HepG2 (cell line): Measurements from ENCODE around the gene SEMA6B. TPM values are rescaled to one million over a fixed set of nuclear protein-coding genes. Genes with fewer than 3 reads are reported as not detected.

Experiments used
- ATAC-seq: fragments of 200-7000 bp; cut with Tn5 transposase; 3 replicates; pipeline ENCODE4 v1.9.1; 2020; ENCODE audit warnings: mild to moderate bottlenecking, moderate library complexity
- BruUV-seq: library from RNA; stranded (reverse); fragments of 400-500 nt; replicated peaks from 2 replicates; lab custom pipeline; 2021; lab: Mats Ljungman, UMichigan
- CTCF ChIA-PET: fragments of 300-600 bp; formaldehyde crosslinking; extraction: SDS; loops from one replicate; lab custom pipeline; 2021; ENCODE audit warnings: low total read pairs, inconsistent platforms, low intra/inter-chr PET ratio; lab: Yijun Ruan, JAX
- POLR2A ChIA-PET: fragments of 350-600 bp; sonication (Branson Sonifier 250); formaldehyde crosslinking; loops from one replicate; lab custom pipeline; 2020; ENCODE audit warnings: antibody characterized with exemption, inconsistent platforms; lab: Yijun Ruan, JAX
- DNase-seq: peaks from one replicate; pipeline ENCODE4 v3.0.0-alpha.2; 2015; ENCODE audit warnings: low spot score
- FAIRE-seq: peaks from 3 replicates; lab custom pipeline; 2011; peaks lifted over from hg19 to GRCh38; lab: Jason Lieb, UNC
- H2AFZ ChIP-seq: one replicate; pipeline ENCODE4 v1.6.1; 2011; ENCODE audit warnings: low read length, inconsistent platforms
- H3K27ac ChIP-seq: fragments of 300-600 bp; 3 replicates; pipeline ENCODE4 v1.8.0; 2011; ENCODE audit warnings: mixed run types, mild to moderate bottlenecking, mixed read lengths, low read length, inconsistent platforms; ENCODE audit not compliant: insufficient read depth; ENCODE audit errors: extremely low read length
- H3K27me3 ChIP-seq, 2 experiments: fragments of 200-600 bp in 1 of 2; 2 replicates in 1 of 2; 3 replicates in 1 of 2; pipeline versions ENCODE4 v1.6.0 to v1.8.0; 2011; ENCODE audit warnings: low read length in 2 of 2, mild to moderate bottlenecking in 2 of 2, moderate library complexity in 2 of 2, inconsistent platforms in 1 of 2; ENCODE audit not compliant: insufficient read depth in 2 of 2, control insufficient read depth in 1 of 2
- H3K36me3 ChIP-seq, 2 experiments: fragments of 200-600 bp in 1 of 2; replicated peaks in 1 of 2; 2 replicates in 1 of 2; 3 replicates in 1 of 2; pipeline versions ENCODE4 v1.5.1 to v1.8.0; 2011; ENCODE audit warnings: low read length in 2 of 2, inconsistent platforms in 1 of 2; ENCODE audit not compliant: insufficient read depth in 2 of 2, control insufficient read depth in 1 of 2
- H3K4me1 ChIP-seq: 2 replicates; pipeline ENCODE4 v1.5.1; 2012; ENCODE audit warnings: low read length, inconsistent platforms; ENCODE audit not compliant: insufficient read depth
- H3K4me2 ChIP-seq: 2 replicates; pipeline ENCODE4 v1.6.0; 2011; ENCODE audit warnings: low read depth, low read length, inconsistent platforms
- H3K4me3 ChIP-seq, 3 experiments: fragments of 200-600 bp in 1 of 3; sonication (generic), shearing (Covaris generic) in 1 of 3; replicated peaks in 1 of 3; 2 replicates each; pipeline ENCODE4 v1.5.1; 2011 to 2016; ENCODE audit warnings: low read length in 3 of 3, inconsistent platforms in 2 of 3, low read depth in 2 of 3, mild to moderate bottlenecking in 2 of 3, control low read depth in 1 of 3, mixed read lengths in 1 of 3; ENCODE audit not compliant: insufficient read depth in 1 of 3
- H3K79me2 ChIP-seq: one replicate; pipeline ENCODE4 v1.6.1; 2011; ENCODE audit warnings: low read length, inconsistent platforms; ENCODE audit not compliant: insufficient read depth
- H3K9ac ChIP-seq: 2 replicates; pipeline ENCODE4 v1.6.0; 2011; ENCODE audit warnings: mild to moderate bottlenecking, low read depth, low read length, inconsistent platforms; ENCODE audit not compliant: insufficient read depth
- H3K9me3 ChIP-seq: 2 replicates; pipeline ENCODE4 v1.5.1; 2012; ENCODE audit warnings: mild to moderate bottlenecking, low read length
- H4K20me1 ChIP-seq: 2 replicates; pipeline ENCODE4 v1.6.0; 2011; ENCODE audit warnings: inconsistent platforms, mild to moderate bottlenecking, low read length, moderate library complexity; ENCODE audit not compliant: insufficient read depth
- ARID4A ChIP-seq: sonication (generic); formaldehyde crosslinking; IDR thresholded peaks from 2 replicates; pipeline ENCODE4 v1.5.0; 2020; ENCODE audit warnings: mild to moderate bottlenecking, missing genetic modification reagents, borderline replicate concordance
- ATF2 ChIP-seq: sonication (generic); formaldehyde crosslinking; IDR thresholded peaks from 2 replicates; pipeline ENCODE4 v1.4.0; 2020; ENCODE audit warnings: missing genetic modification reagents
- GABPB1 ChIP-seq: IDR thresholded peaks from 2 replicates; pipeline ENCODE4 v1.6.1; 2016; ENCODE audit warnings: mild to moderate bottlenecking, missing genetic modification reagents, moderate library complexity, missing compliant biosample characterization
- GATA4 ChIP-seq: sonication (generic); IDR thresholded peaks from 2 replicates; pipeline ENCODE4 v1.6.1; 2016; ENCODE audit warnings: antibody characterized with exemption, low read depth, borderline replicate concordance
- HDAC1 ChIP-seq: sonication (generic); formaldehyde crosslinking; IDR thresholded peaks from 2 replicates; pipeline ENCODE4 v1.5.1; 2020; ENCODE audit warnings: mild to moderate bottlenecking, missing genetic modification reagents
- HMG20B ChIP-seq: conservative IDR thresholded peaks from 2 replicates; pipeline ENCODE4 v1.6.1; 2016; ENCODE audit warnings: missing genetic modification reagents, missing compliant biosample characterization
- HNRNPH1 ChIP-seq: fragments of 200-400 bp; formaldehyde crosslinking; optimal IDR thresholded peaks from 2 replicates; pipeline ENCODE3; 2017; ENCODE audit warnings: mild to moderate bottlenecking, low read depth, low read length
- MAFK ChIP-seq, 2 experiments: IDR thresholded peaks in 1 of 2; conservative IDR thresholded peaks in 1 of 2; 2 replicates each; pipeline ENCODE4 v1.6.1; 2011; ENCODE audit warnings: improper control_type of control experiment in 2 of 2, low read length in 2 of 2
- NCOR1 ChIP-seq: fragments of 200-600 bp; sonication (generic); IDR thresholded peaks from 2 replicates; pipeline ENCODE4 v1.7.0; 2017; ENCODE audit warnings: antibody characterized with exemption, low read length, borderline replicate concordance
- POLR2AphosphoS2 ChIP-seq: IDR thresholded peaks from 2 replicates; pipeline ENCODE4 v1.6.1; 2011; ENCODE audit warnings: low read depth, low read length, improper control_type of control experiment
- REPIN1 ChIP-seq: sonication (generic); formaldehyde crosslinking; IDR thresholded peaks from 2 replicates; pipeline ENCODE4 v1.8.0; 2022; ENCODE audit warnings: missing genetic modification reagents, low read depth, mild to moderate bottlenecking, borderline replicate concordance
- SAP130 ChIP-seq: IDR thresholded peaks from 2 replicates; pipeline ENCODE4 v1.6.1; 2016; ENCODE audit warnings: low read depth
- ZNF207 ChIP-seq: fragments of 450-650 bp; IDR thresholded peaks from 2 replicates; pipeline ENCODE4 v1.6.1; 2016; ENCODE audit warnings: antibody characterized with exemption, borderline replicate concordance
- ZNF460 ChIP-seq: sonication (generic); formaldehyde crosslinking; IDR thresholded peaks from 2 replicates; pipeline ENCODE4 v1.5.1; 2020; ENCODE audit warnings: missing genetic modification reagents, mild to moderate bottlenecking, borderline replicate concordance
- ZNF557 ChIP-seq: sonication (generic); formaldehyde crosslinking; IDR thresholded peaks from 2 replicates; pipeline ENCODE4 v1.4.0; 2020; ENCODE audit warnings: missing genetic modification reagents
- ZNF558 ChIP-seq: sonication (generic); formaldehyde crosslinking; IDR thresholded peaks from 2 replicates; pipeline ENCODE4 v1.9.0; 2022; ENCODE audit warnings: mild to moderate bottlenecking, missing genetic modification reagents, borderline replicate concordance
- ZNF800 ChIP-seq: sonication (generic); formaldehyde crosslinking; IDR thresholded peaks from 2 replicates; pipeline ENCODE4 v1.4.0; 2020; ENCODE audit warnings: missing genetic modification reagents
- WGBS: methylation state at CpG from one replicate; pipeline ENCODE4 v1.1.6; 2017; ENCODE audit warnings: low lambda C conversion rate; 5-methylcytosine and 5-hydroxymethylcytosine counted together
- in situ Hi-C: cut with HindIII; loops from 2 replicates; pipeline ENCODE4 v1.10.0; 2017; ENCODE audit warnings: low pct_unique_long_range_greater_than_20kb; ENCODE audit not compliant: extremely low pct_ligation_motif_present
- intact Hi-C: fragments of 100-400 bp; cut with micrococcal nuclease; formaldehyde crosslinking; loops from one replicate; pipeline ENCODE4 v1.10.0; 2022; ENCODE audit not compliant: unreplicated experiment
- polyA plus RNA-seq, 8 experiments: library from polyadenylated mRNA; depleted of rRNA in 3 of 8; stranded (reverse) in 7 of 8; unstranded in 1 of 8; fragments of >200 nt; fragmentation: Illumina TruSeq in 4 of 8; extraction: Trizol in 4 of 8; gene quantifications; 2 replicates each; pipeline versions ENCODE4 v1.2.1 to v1.2.3, GENCODE V29; 2011 to 2016; ENCODE audit warnings: low read depth in 4 of 8, missing spikeins in 1 of 8, mixed read lengths in 1 of 8; ENCODE audit not compliant: insufficient read depth in 1 of 8
- total RNA-seq, 5 experiments: library from RNA; depleted of rRNA; stranded (reverse); fragments of >200 nt; fragmentation: Illumina TruSeq; extraction: Trizol; gene quantifications; 2 replicates each; pipeline ENCODE4 v1.2.3, GENCODE V29; 2016; ENCODE audit warnings: low read depth in 1 of 5

The SEMA6B gene
- total and polyA plus RNA-seq, 2 of the 13 experiments (the other 11 are each of a cell fraction or from before 2014, with no cell fraction given) = 45.5 to 67.1 TPM

- in situ Hi-C loops = no loop called here
- H3K27ac ChIP-seq = no peak overlapping the region
- no peaks in the 10 kb centered on the region for H3K79me2 ChIP-seq
- CTCF ChIA-PET = no interaction called here
- WGBS = 8% methylated on average over 12 of the region's 28 CpGs
- no peaks in the 10 kb centered on the region for H3K36me3 ChIP-seq
- POLR2A ChIA-PET = interaction anchor here (2.0 kb wide), 1 partner anchor 8 kb away, joined by 4 read pairs; the partner anchor contains the start of gene LRG1
- peak; percentile 75 for ATAC-seq
- peak overlapping the region in 1 of 3 experiments; percentile 32; a peak in 1 of 6 replicates for H3K4me3 ChIP-seq
- BruUV-seq = no TSS peak
- H3K27me3 ChIP-seq = no peaks in the 10 kb centered on the region; a peak in 1 of 5 replicates
- H2AFZ ChIP-seq = no peak overlapping the region
- H3K4me1 ChIP-seq = peaks cover 56% of the 10 kb centered on the region
- FAIRE-seq = no peak
- no peaks in the 10 kb centered on the region for H3K9me3 ChIP-seq
- peaks cover 6% of the 10 kb centered on the region; the same call in 1 of the 2 replicates for H4K20me1 ChIP-seq
- H3K9ac ChIP-seq = no peak overlapping the region
- DNase-seq = no peak
- peak overlapping the region; percentile 51 for H3K4me2 ChIP-seq
- intact Hi-C loops = no loop called here
- no peak for TF ChIP-seq HNRNPH1
- peak; percentile 66; the same call in 1 of the 2 replicates for TF ChIP-seq REPIN1 (CRISPR knock-in tag)
- TF ChIP-seq GABPB1 (CRISPR knock-in tag) = peak; percentile 72; the same call in 1 of the 2 replicates
- no peak for TF ChIP-seq MAFK (conservative IDR thresholded peaks at IDR 0.05 in 1 of 2, IDR thresholded peaks at IDR 0.05 in 1 of 2; ENCODE audit: low read length in 2 of 2)
- no peak for TF ChIP-seq POLR2AphosphoS2
- no peak for TF ChIP-seq HMG20B (CRISPR knock-in tag)
- peak; percentile 86 for TF ChIP-seq HDAC1 (CRISPR knock-in tag)
- no peak for TF ChIP-seq GATA4
- TF ChIP-seq ZNF558 = no peak
- TF ChIP-seq ZNF207 = no peak
- TF ChIP-seq ATF2 (CRISPR knock-in tag) = no peak; the same call in 1 of the 2 replicates
- no peak for TF ChIP-seq NCOR1
- no peak; the same call in 1 of the 2 replicates for TF ChIP-seq ZNF460 (CRISPR knock-in tag)
- 0 out of 2 replicates have a peak, but pooled peaks have one; percentile 40 for TF ChIP-seq ZNF800
- TF ChIP-seq SAP130 = peak; percentile 95
- peak; percentile 82; the same call in 1 of the 2 replicates for TF ChIP-seq ARID4A (CRISPR knock-in tag)
- TF ChIP-seq ZNF557 (CRISPR knock-in tag) = peak; percentile 81; the same call in 1 of the 2 replicates
Observed at GRCh38 chr19:4531562-4532165, 27.8 kb downstream of the SEMA6B start.
